Measurements from ENCODE around the gene KCNN1. TPM values are rescaled to one million over a fixed set of nuclear protein-coding genes. Genes with fewer than 3 reads are reported as not detected.

Gene KCNN1
- total RNA-seq, 1 experiment from 2014 or later = 9.2 TPM

GRCh38 chr19:17993076-17993813 lies 26.3 kb downstream of the KCNN1 start:
- Histone ChIP-seq H3T11ph (ENCODE audit: low read length) (no peak overlapping the region), H4K91ac (ENCODE audit: insufficient read length, low read depth, low read length) (no peak overlapping the region), H3K79me2 (ENCODE audit: insufficient read depth, low read length) (no peaks in the 10 kb centered on the region), H2AK5ac (ENCODE audit: insufficient read length, low read length) (no peak overlapping the region), H2BK120ac (ENCODE audit: low read depth, low read length, poor library complexity, severe bottlenecking) (no peak overlapping the region), H3K9me3 (ENCODE audit: control insufficient read depth, low read depth, low read length) (no peaks in the 10 kb centered on the region), H4K8ac (replicated peaks; ENCODE audit: insufficient read length, low read depth, low read length) (no peak overlapping the region), H4K5ac (ENCODE audit: insufficient read length, low read depth, low read length) (no peak overlapping the region), H3K56ac (ENCODE audit: insufficient read length, low read depth, low read length) (no peak overlapping the region), H3K14ac (ENCODE audit: insufficient read depth, low read length) (no peak overlapping the region), H3K4ac (ENCODE audit: low read depth, low read length) (no peak overlapping the region), H3K4me1 (ENCODE audit: insufficient read depth, low read length) (no peaks in the 10 kb centered on the region), H3K9ac (ENCODE audit: extremely low read depth, insufficient read length, low read length) (no peak overlapping the region), H2BK5ac (ENCODE audit: insufficient read length, low read length) (no peak overlapping the region), H3K18ac (ENCODE audit: insufficient read length, low read depth, low read length) (no peak overlapping the region), H3K79me1 (ENCODE audit: insufficient read depth, low read depth, low read length, poor library complexity, severe bottlenecking) (no peaks in the 10 kb centered on the region), H4K20me1 (ENCODE audit: control insufficient read depth, insufficient read depth, insufficient read length) (no peaks in the 10 kb centered on the region), H2BK15ac (ENCODE audit: low read depth, low read length) (no peak overlapping the region), H3K23me2 (ENCODE audit: insufficient read length, low read depth, low read length, poor library complexity, severe bottlenecking) (no peaks in the 10 kb centered on the region), H3K4me2 (ENCODE audit: insufficient read depth, insufficient read length, low read length) (no peak overlapping the region), H2BK12ac (ENCODE audit: insufficient read length, low read depth, low read length) (no peak overlapping the region), H2AFZ (ENCODE audit: low read length) (no peak overlapping the region), H3K23ac (ENCODE audit: insufficient read length, low read depth, low read length) (no peak overlapping the region), H3K27me3 (ENCODE audit: insufficient read depth, low read length) (no peaks in the 10 kb centered on the region), H3K27ac (ENCODE audit: insufficient read length, low read depth, low read length) (no peak overlapping the region), H2BK20ac (ENCODE audit: low read depth, low read length, poor library complexity, severe bottlenecking) (no peak overlapping the region)
- Mint-ChIP-seq H3K4me3 (no peak overlapping the region), H3K9me3 (no peaks in the 10 kb centered on the region), H3K27me3 (ENCODE audit: low read depth) (no peaks in the 10 kb centered on the region; the same call in 1 of the 2 replicates), H3K36me3 (ENCODE audit: insufficient read depth in 1 of 3, low read depth in 3 of 3) (peaks cover 0 to 9% (median 0%) of the 10 kb centered on the region in 3 experiments; a peak in 5 of 7 replicates), H3K4me1 (peaks cover 3 to 9% of the 10 kb centered on the region in 2 experiments; a peak in 3 of 4 replicates), H3K27ac (no peak overlapping the region)
- WGBS (ENCODE audit: extremely low coverage, insufficient read length, low lambda C conversion rate) = no CpG with 5 or more reads among the region's 27 CpGs
- no peak for DNase-seq
- no peak for TF ChIP-seq CTCF (conservative IDR thresholded peaks at IDR 0.05)

All from H9 (cell line).